ENCODE measurements around the gene FBXO11. TPM values are rescaled to one million over a fixed set of nuclear protein-coding genes. Genes with fewer than 3 reads are reported as not detected.
"Not testable (repeated sequence)": the region's sequence is repeated elsewhere in the genome, so short reads cannot be mapped to it uniquely, and the experiment has no call there.

FBXO11 gene
- total RNA-seq, 1 experiment from 2014 or later, result 43.8 TPM

DNA sequence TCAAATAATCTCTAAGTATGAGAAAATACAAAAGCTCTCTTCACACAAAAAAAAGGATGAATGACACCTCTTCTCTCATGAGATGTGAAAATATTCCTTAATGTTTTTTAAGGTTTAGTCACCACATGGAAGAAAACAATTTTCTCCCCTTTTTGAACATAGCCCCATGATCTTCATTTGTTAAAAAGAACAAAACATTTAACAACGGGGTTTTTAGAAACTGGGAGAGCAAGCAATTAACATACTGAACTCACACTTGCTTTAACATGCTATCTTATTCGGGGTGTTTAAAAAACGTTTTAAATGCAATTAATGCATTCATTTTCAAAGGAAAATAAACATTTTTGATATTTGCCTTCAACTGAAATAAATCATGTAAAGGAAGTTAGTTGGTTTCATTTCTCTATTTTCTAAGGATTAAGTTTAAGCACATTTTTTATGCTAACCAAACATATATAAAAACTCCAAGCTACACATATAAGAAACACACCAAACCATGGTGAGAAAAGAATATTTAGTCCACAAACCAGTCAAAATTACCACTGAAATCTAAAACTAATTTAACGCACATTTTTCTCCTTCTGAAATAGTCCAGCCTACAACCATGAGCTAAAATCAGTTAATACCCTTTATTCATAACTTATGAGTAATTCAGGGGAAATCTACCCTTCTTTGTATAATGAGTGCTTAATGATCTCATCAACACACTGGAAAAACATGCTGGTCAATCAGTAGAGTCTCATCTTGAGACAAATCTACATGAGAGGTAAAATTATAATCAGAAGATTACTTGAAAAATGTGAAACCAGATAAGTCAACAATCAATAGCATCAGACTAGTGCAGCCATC lies 8.2 kb downstream of the FBXO11 start:
- DNase-seq (ENCODE audit: low spot score) (no peak), ATAC-seq (no peak)
- Mint-ChIP-seq H3K36me3 (no peaks in the 10 kb centered on the region), H3K4me3 (no peak overlapping the region), H3K9me3 (no peaks in the 10 kb centered on the region), H3K27ac (peak overlapping the region; percentile 69; the same call in 1 of the 2 replicates), H3K4me1 (peaks cover 58% of the 10 kb centered on the region), H3K27me3 (ENCODE audit: low read depth) (no peaks in the 10 kb centered on the region)
- ChIA-PET POLR2A (interaction anchor here (0.7 kb wide), 1 partner anchor 18 kb away, joined by 9 read pairs; no protein-coding TSS in a partner anchor), CTCF (no interaction called here)
- TF ChIP-seq ZNF671 (CRISPR knock-in tag; IDR thresholded peaks at IDR 0.05) (no peak), ZBTB21 (CRISPR knock-in tag; IDR thresholded peaks at IDR 0.05; ENCODE audit: borderline replicate concordance) (no peak), ZMAT4 (CRISPR knock-in tag; IDR thresholded peaks at IDR 0.05) (no peak), SP1 (CRISPR knock-in tag; conservative IDR thresholded peaks at IDR 0.05) (no peak)

DNA sequence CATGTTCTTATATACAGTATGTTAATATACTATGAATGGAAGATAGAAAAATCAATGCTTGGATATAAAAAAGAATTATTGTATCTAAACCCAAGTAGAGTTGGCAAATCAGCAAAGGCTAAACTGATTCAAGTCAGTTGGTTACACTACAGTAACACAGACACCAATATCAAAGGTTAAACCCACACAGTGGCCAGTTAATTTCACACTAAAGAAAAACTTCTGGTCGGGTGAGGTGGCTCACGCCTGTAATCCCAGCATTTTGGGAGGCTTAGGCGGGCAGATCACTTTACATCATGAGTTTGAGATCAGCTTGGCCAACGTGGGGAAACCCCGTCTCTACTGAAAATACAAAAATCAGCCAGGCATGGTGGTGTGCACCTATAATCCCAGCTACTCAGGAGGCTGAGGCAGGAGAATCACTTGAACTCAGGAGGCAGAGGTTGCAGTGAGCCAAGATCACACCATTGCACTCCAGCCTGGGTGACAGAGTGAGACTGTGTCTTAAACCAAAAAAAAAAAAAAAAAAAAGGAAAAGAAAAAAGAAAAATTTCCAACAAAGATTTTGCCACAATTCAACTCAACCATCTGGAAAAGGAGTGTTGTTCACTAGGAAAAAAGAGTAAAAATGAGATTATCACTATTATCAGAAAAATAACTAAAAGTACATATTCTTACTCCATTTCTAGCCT lies 9.0 kb downstream of the FBXO11 start:
- H3K4me3 Mint-ChIP-seq; H3K36me3 Mint-ChIP-seq; CTCF ChIA-PET; H3K27me3 Mint-ChIP-seq (ENCODE audit: low read depth); ATAC-seq; H3K9me3 Mint-ChIP-seq; DNase-seq (ENCODE audit: low spot score): not testable (repeated sequence)
- Mint-ChIP-seq H3K4me1 (peaks cover 51% of the 10 kb centered on the region), H3K27ac (peak overlapping the region; percentile 69)
- POLR2A ChIA-PET, result interaction anchor here (0.5 to 0.7 kb wide), 2 partner anchors 19 to 530 kb away, joined by 8 to 9 read pairs; no protein-coding TSS in a partner anchor

GRCh38 chr2:47896450-47896968 lies 9.8 kb downstream of the FBXO11 start:
- TF ChIP-seq, protein P1, sequence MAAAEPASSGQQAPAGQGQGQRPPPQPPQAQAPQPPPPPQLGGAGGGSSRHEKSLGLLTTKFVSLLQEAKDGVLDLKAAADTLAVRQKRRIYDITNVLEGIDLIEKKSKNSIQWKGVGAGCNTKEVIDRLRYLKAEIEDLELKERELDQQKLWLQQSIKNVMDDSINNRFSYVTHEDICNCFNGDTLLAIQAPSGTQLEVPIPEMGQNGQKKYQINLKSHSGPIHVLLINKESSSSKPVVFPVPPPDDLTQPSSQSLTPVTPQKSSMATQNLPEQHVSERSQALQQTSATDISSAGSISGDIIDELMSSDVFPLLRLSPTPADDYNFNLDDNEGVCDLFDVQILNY (CRISPR knock-in tag; IDR thresholded peaks at IDR 0.05), result no peak
- TF ChIP-seq GRHL2 (CRISPR knock-in tag; IDR thresholded peaks at IDR 0.05; ENCODE audit: insufficient replicate concordance, severe bottlenecking) (no peak), ZNF671 (CRISPR knock-in tag; IDR thresholded peaks at IDR 0.05) (no peak), ZNF396 (CRISPR knock-in tag; IDR thresholded peaks at IDR 0.05; ENCODE audit: borderline replicate concordance) (no peak), ZNF263 (CRISPR knock-in tag; IDR thresholded peaks at IDR 0.05; ENCODE audit: low read depth) (no peak), MXD4 (CRISPR knock-in tag; IDR thresholded peaks at IDR 0.05; ENCODE audit: borderline replicate concordance) (no peak), RELA (CRISPR knock-in tag; IDR thresholded peaks at IDR 0.05; ENCODE audit: borderline replicate concordance) (no peak)
- H3K27me3 Mint-ChIP-seq (ENCODE audit: low read depth), result no peaks in the 10 kb centered on the region
- H3K9me3 Mint-ChIP-seq, result no peaks in the 10 kb centered on the region
- CTCF ChIA-PET, result no interaction called here
- no peaks in the 10 kb centered on the region for H3K36me3 Mint-ChIP-seq
- POLR2A ChIA-PET, result interaction anchor here (0.5 kb wide), 1 partner anchor 531 kb away, joined by 8 read pairs; no protein-coding TSS in a partner anchor
- 0 out of 2 replicates have a peak overlapping the region, but pooled peaks have one; percentile 59 for H3K27ac Mint-ChIP-seq
- DNase-seq (ENCODE audit: low spot score), result no peak
- no peak overlapping the region for H3K4me3 Mint-ChIP-seq
- peaks cover 50% of the 10 kb centered on the region for H3K4me1 Mint-ChIP-seq
- no peak for ATAC-seq

DNA sequence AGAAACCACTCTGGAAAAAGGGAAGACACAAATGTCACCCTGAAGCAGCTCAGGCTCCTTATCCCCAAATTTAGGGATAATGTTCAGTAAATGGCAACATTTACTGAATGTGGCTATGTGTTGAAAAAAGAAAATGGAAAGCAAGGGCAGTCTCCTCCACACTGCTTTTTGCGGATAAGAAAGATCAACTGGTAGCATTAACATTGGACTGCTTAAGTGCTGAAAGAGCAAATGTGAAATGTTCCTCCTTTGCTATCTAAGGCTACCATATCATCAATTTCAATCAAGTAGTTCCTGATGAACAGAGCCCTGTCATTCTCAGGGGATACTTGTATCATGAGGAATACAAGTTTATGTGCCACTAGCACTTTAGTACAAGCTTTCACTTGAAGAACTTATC lies 12.5 kb downstream of the FBXO11 start:
- Mint-ChIP-seq H3K4me1 (peaks cover 44% of the 10 kb centered on the region), H3K36me3 (no peaks in the 10 kb centered on the region), H3K9me3 (no peaks in the 10 kb centered on the region), H3K27me3 (ENCODE audit: low read depth) (no peaks in the 10 kb centered on the region), H3K4me3 (no peak overlapping the region), H3K27ac (no peak overlapping the region)
- DNase-seq (ENCODE audit: low spot score) (no peak), ATAC-seq (no peak)
- POLR2A ChIA-PET, result no interaction called here
- CTCF ChIA-PET, result no interaction called here
- TF ChIP-seq, protein P2, sequence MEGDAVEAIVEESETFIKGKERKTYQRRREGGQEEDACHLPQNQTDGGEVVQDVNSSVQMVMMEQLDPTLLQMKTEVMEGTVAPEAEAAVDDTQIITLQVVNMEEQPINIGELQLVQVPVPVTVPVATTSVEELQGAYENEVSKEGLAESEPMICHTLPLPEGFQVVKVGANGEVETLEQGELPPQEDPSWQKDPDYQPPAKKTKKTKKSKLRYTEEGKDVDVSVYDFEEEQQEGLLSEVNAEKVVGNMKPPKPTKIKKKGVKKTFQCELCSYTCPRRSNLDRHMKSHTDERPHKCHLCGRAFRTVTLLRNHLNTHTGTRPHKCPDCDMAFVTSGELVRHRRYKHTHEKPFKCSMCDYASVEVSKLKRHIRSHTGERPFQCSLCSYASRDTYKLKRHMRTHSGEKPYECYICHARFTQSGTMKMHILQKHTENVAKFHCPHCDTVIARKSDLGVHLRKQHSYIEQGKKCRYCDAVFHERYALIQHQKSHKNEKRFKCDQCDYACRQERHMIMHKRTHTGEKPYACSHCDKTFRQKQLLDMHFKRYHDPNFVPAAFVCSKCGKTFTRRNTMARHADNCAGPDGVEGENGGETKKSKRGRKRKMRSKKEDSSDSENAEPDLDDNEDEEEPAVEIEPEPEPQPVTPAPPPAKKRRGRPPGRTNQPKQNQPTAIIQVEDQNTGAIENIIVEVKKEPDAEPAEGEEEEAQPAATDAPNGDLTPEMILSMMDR (IDR thresholded peaks at IDR 0.05), result no peak
- TF ChIP-seq PREB (CRISPR knock-in tag; IDR thresholded peaks at IDR 0.05; ENCODE audit: borderline replicate concordance), result no peak
- no peak for TF ChIP-seq NFATC4 (CRISPR knock-in tag; IDR thresholded peaks at IDR 0.05)
- TF ChIP-seq CDX4 (CRISPR knock-in tag; IDR thresholded peaks at IDR 0.05; ENCODE audit: borderline replicate concordance), result no peak
- TF ChIP-seq GTF2I (CRISPR knock-in tag; conservative IDR thresholded peaks at IDR 0.05), result no peak
- TF ChIP-seq ZNF425 (CRISPR knock-in tag; conservative IDR thresholded peaks at IDR 0.05), result no peak
- TF ChIP-seq MAX (CRISPR knock-in tag; IDR thresholded peaks at IDR 0.05), result no peak
